ENCODE data around the gene BICDL1.
"Not testable (repeated sequence)": the region's sequence is repeated elsewhere in the genome, so short reads cannot be mapped to it uniquely, and the experiment has no call there.

Gene BICDL1

GRCh38 chr12:119988472-119989360 is at the start of gene BICDL1:
Gene BICDL1 (plus strand): TSS chr12:119989236. CDS start chr12:119989869, 633 bp downstream.
- DNase-seq = no peak

GRCh38 chr12:119940897-119941296 is 48.1 kb upstream of the BICDL1 start:
- DNase-seq = no peak

- no peak for DNase-seq
These were observed 46.6 kb upstream of the BICDL1 start for GRCh38 chr12:119942386-119942785.

- no peak for DNase-seq
These were observed 42.8 kb upstream of the BICDL1 start for GRCh38 chr12:119946213-119946612.

- DNase-seq = no peak
These were observed 39.9 kb upstream of the BICDL1 start for GRCh38 chr12:119949145-119949544.

- no peak for DNase-seq
These were observed 39.4 kb upstream of the BICDL1 start for GRCh38 chr12:119949594-119949993.

- no peak for DNase-seq
These were observed 33.0 kb upstream of the BICDL1 start for GRCh38 chr12:119956047-119956446.

GRCh38 chr12:119957135-119957534 is 31.9 kb upstream of the BICDL1 start:
- no peak for DNase-seq

- DNase-seq = no peak
These were observed 29.6 kb upstream of the BICDL1 start for GRCh38 chr12:119959435-119959834.

GRCh38 chr12:119964123-119964522 is 24.9 kb upstream of the BICDL1 start:
- no peak for DNase-seq

- DNase-seq = no peak
These were observed 24.1 kb upstream of the BICDL1 start for GRCh38 chr12:119964929-119965328.

GRCh38 chr12:119980242-119980641 is 8.8 kb upstream of the BICDL1 start:
- DNase-seq = no peak

- DNase-seq = not testable (repeated sequence)
These were observed 8.3 kb upstream of the BICDL1 start for GRCh38 chr12:119980702-119981101.

- peak; percentile 58 for DNase-seq
These were observed 310 bp downstream of the BICDL1 start for GRCh38 chr12:119989361-119989730.

GRCh38 chr12:119989731-119990381 is 820 bp downstream of the BICDL1 start:
- DNase-seq = peak; percentile 90

GRCh38 chr12:119990382-119990874 is 1.4 kb downstream of the BICDL1 start:
- DNase-seq = no peak

GRCh38 chr12:119992129-119992705 is 3.2 kb downstream of the BICDL1 start:
- DNase-seq = no peak

- DNase-seq = no peak
These were observed 6.0 kb downstream of the BICDL1 start for GRCh38 chr12:119994892-119995658.

- DNase-seq = no peak
These were observed 7.4 kb downstream of the BICDL1 start for GRCh38 chr12:119996417-119996816.

- DNase-seq = no peak
These were observed 9.6 kb downstream of the BICDL1 start for GRCh38 chr12:119998471-119999245.

- no peak for DNase-seq
These were observed 11.5 kb downstream of the BICDL1 start for GRCh38 chr12:120000556-120000955.
